Stimulated activated CD8-positive, alpha-beta memory T cell treated with anti-CD3 and anti-CD28 coated beads, Interleukin-7, amount 100 ng/mL, for 48 hours (primary cell): ENCODE data around the gene SPPL2B.

ENCODE experiments used
- DNase-seq, 2 donors: peaks; one replicate each; pipeline ENCODE4 v3.0.0-alpha.2; 2020; ENCODE audit warnings: low read depth in 1 of 2; ENCODE audit errors: extremely low read depth in 1 of 2

SPPL2B gene

GRCh38 chr19:2321565-2322283, 6.8 kb upstream of the SPPL2B start:
- DNase-seq, result no peak

GRCh38 chr19:2323707-2324106, 4.8 kb upstream of the SPPL2B start:
- no peak for DNase-seq

- DNase-seq, result no peak
Measured at GRCh38 chr19:2324220-2324948, 4.1 kb upstream of the SPPL2B start.

- no peak for DNase-seq
Measured at GRCh38 chr19:2325281-2326046, 3.0 kb upstream of the SPPL2B start.

GRCh38 chr19:2326699-2327360, 1.7 kb upstream of the SPPL2B start:
- DNase-seq, result no peak

- DNase-seq, result peak; percentile 37 to 65
Measured at GRCh38 chr19:2327773-2328400, 597 bp upstream of the SPPL2B start.

GRCh38 chr19:2329149-2329478, 630 bp downstream of the SPPL2B start:
- DNase-seq, result no peak

GRCh38 chr19:2329501-2329916, 1.0 kb downstream of the SPPL2B start:
- DNase-seq, result no peak

GRCh38 chr19:2330255-2330631, 1.8 kb downstream of the SPPL2B start:
- no peak for DNase-seq

- no peak for DNase-seq
Measured at GRCh38 chr19:2330632-2331284, 2.3 kb downstream of the SPPL2B start.

GRCh38 chr19:2331601-2332246, 3.2 kb downstream of the SPPL2B start:
- no peak for DNase-seq

- no peak for DNase-seq
Measured at GRCh38 chr19:2332341-2333026, 4.0 kb downstream of the SPPL2B start.

GRCh38 chr19:2333027-2333806, 4.7 kb downstream of the SPPL2B start:
- DNase-seq, result no peak

- no peak for DNase-seq
Measured at GRCh38 chr19:2333807-2334211, 5.3 kb downstream of the SPPL2B start.

- DNase-seq, result no peak
Measured at GRCh38 chr19:2334426-2334825, 5.9 kb downstream of the SPPL2B start.

GRCh38 chr19:2334986-2335846, 6.7 kb downstream of the SPPL2B start:
- no peak for DNase-seq

- DNase-seq, result no peak
Measured at GRCh38 chr19:2335848-2336247, 7.4 kb downstream of the SPPL2B start.
